GM21360 (cell line): Measurements from ENCODE around the gene OSGIN1.

ENCODE experiments used
- ATAC-seq: cut with Tn5 transposase; IDR thresholded peaks from one replicate; pipeline ENCODE4 v1.9.1; 2021; ENCODE audit warnings: mild to moderate bottlenecking, moderate library complexity; ENCODE audit not compliant: unreplicated experiment

The OSGIN1 gene

DNA sequence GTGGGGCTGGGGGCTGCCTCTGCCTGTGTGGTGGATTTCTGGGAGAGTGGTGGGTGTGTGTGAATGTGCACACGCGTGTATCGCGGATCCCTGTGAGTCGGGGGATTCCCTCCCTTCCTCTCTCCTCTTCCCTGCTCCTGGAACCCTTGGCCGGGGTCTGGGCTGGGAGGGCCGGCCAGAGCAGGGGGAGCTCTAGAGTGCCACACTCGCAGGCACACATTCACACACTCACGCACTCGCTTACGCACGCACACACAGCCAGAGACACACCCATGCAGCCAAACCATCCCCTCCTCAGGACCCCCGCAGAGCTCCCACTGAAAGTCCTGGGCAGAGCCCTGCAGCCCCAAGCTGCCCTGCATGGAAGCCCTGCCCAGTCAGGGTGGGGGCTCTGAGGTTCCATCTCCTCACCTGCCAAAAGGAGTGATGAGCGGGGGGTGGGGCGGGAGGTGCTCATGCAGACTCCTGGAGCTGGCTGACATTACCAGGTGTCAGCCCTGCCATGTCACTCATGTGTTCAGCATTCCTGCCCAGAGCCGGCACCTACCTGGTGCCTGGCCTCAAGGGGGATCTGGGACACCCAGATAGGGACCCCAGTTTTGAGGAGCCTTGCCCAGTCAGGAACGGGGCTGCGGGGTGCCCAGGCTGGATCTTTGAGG is 16.9 kb downstream of the OSGIN1 start:
- no peak for ATAC-seq

DNA sequence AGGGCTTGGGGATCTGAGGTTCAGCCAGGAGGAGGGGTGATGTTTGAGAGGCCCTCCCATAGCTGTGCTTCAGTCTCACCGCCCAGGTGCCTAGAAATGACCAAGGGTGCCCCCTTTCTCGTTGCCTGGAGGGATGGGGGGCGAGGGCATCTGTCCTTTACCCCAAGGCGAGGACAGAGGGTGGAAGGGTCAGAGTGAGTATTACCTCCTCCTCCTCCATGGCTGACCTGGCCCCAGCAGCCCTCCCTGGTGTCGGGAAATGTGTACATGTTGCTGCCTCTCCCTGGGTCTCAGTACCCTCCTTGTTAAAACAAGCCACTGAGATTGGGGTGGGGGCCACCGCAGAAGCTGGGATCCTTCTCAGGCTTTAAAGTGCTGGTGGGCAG is 17.4 kb downstream of the OSGIN1 start:
- no peak for ATAC-seq

DNA sequence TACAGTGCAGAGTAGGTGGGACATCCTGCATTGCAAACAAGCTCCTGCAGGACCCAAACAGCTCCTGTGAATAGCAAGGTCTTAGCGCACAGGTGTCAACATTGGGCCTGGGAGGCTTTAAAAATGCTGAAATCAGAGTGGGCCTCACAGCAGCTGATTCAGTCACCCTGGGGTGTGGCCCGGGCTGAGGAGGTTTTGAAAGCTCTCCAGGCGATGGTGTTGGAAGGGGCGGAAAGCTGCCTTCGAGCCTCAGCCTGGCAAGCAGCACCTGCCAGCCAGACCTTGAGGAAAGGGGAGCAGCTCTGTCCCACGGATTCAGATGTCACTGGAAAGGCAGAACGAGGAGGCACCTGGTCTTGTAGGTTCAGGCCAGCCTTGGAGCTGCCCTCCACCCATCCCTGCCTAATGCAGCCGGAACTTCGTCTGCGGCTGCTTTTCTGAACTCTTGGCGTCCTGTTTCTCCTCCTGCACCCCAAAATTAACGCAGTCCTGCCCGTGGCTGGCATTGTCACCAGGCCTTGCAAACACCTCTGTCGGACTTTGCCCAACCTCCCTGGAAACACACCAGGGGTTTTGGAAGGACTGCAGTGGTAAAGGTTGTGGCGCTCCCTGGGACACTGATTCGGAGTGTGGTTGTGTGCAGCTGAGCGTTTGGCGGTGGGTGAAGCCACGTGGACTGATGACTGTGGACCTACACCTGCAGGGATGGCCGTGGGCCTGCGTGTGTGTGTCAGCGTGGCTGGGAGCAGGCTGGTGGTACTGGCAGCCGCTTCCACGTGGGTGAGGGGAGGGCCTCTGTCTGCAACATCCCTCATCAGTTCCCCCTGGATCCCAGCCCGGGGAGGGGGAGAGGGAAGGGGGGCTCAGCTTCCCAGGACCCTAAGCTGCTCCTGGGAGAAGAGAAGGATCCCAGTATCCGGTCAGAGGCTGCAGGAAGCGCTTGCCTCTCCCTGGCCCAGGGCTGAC is 18.4 kb downstream of the OSGIN1 start:
- no peak for ATAC-seq

DNA sequence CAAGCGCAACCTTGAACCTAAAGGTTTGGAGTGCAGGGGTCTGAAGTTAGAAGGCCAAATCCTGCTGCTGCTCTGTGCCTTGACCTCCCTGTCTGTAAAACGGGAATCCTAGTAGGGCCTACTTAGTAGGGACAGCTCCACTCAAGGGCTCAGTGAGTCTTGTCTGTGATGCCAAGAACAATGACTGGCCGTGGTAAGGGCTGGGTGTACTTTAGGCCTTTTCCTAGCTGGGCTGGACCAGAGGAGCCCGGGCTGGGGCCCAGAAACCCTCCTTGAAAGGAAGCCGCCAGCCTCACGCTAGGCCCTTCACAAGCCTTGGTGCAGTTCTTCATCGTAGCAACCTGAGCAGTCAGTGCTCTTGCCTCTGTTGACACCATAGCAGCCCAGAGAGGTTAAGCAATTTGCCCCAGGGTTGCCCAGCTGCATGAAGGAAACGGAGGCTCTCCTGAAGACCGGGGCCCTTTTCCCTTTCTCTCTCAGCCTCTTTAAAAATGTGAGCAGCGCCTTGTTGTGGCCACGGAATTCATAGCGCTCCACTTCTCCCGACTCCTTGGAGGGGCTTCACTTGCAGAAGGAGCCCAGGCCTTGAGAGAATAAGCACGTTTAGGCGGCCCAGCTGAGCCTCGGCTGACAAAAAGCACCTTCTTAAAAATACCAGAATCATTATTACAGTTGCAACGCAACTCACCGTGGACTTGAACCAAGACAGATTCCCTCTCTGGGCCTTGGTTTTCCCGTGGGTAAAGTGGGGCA is 19.4 kb downstream of the OSGIN1 start:
- no peak for ATAC-seq

- no peak for ATAC-seq
Measured at GRCh38 chr16:83973077-83973476, 20.0 kb downstream of the OSGIN1 start.

GRCh38 chr16:83973581-83974385 is 20.7 kb downstream of the OSGIN1 start:
- ATAC-seq: no peak

DNA sequence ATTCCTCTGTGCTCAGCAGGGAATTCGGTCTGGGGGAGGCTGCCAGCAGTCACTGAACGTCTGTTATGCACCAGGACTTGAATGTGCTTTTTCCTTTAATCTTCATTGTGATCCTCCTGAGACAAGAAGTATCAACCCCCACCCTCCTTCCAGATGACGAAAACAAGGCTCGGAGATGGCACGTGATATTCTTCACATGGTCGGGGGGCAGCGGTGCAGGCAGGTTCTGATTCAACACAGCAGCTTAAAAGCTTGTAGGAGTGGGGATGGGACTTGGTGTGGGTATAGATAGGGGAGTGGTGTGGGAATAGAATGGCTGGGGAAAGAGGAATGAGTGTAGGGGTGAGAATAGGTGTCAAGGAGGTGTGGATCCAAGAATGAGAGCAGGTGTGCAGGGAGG is 21.4 kb downstream of the OSGIN1 start:
- ATAC-seq: no peak

- no peak for ATAC-seq
Measured at GRCh38 chr16:83975590-83976260, 22.7 kb downstream of the OSGIN1 start.

DNA sequence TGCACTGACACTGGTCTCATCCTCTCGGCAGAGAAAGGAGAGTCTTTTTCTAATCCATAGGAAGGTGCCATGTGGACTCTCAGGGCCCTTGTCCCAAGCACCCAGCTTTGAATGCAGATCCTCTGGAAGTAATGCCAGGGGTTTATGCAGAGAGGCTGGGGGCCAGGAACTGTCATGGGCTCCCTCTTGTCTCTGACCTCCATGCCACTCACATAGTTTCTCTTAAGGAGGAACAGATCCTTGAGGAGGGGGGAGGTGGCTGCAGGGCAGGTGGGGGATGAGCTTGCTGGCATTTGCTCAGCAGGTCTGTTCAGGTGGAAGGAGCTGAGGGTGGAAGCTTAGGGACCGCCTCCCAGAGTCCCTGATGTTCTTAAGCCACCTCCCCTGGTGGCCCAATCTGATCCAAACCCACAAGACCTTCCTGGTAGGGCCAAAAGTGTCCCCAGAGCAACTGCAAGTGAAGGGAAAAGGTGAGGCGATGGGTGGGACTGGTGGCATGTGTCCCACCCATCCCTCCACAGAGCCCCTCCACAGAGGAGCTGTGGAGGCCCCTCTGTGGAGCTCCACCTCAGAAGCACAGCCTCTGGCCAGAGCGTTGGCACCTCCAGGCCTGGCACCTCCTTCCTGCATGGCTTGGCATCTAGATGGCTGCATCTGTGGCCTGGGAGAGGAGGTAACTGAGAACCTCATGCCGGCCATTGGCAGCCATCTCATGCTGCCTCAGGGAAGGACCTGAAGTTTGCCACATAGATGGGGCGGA is 24.2 kb downstream of the OSGIN1 start:
- no peak for ATAC-seq

DNA sequence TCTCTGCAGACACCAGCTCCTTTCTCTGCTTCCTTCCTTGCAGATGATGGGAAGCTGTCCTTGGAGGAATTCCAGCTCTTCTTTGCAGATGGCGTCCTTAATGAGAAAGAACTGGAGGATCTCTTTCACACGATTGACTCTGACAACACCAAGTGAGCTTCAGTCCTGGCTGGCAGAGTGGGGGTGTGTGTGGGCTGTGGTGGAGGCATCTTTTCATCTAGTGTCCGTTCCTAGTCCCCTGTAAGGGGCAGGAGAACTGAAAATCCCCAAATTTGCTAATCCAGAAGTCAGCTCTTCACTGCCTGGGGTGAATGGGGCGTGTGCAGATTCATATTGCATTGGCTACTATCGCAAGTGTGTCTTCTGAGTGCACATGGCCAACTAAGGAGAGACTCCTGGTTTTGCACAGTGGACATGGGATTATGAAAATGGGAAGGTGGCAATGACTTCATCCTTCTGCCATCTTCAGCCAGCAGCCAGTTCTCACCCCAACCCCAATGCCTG is 25.4 kb downstream of the OSGIN1 start:
- no peak for ATAC-seq

- no peak for ATAC-seq
Measured at GRCh38 chr16:83979441-83979840, 26.4 kb downstream of the OSGIN1 start.

GRCh38 chr16:83980794-83981193 is 27.8 kb downstream of the OSGIN1 start:
- ATAC-seq: no peak

- ATAC-seq: no peak
Measured at GRCh38 chr16:83981799-83982198, 28.8 kb downstream of the OSGIN1 start.

DNA sequence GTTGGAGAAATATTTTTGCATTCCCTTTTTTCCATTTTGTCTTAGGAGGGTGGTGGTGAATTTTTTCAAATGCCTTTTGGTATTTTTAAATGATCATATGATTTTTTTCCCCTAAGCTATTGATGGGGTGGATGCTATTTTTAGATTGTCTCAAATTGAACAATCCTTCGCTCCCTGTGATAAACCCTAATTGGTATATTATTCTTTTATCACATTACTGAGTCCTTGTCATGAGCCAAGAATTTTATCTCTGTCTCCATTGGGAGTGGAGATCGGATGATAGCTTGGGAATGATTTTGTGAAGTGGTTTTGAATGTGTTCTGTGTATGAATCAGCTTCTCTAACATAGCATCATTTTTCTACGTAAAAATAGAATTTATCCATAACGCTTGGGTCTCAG is 30.5 kb downstream of the OSGIN1 start:
- ATAC-seq: no peak

- ATAC-seq: no peak
Measured at GRCh38 chr16:83989300-83989699, 36.3 kb downstream of the OSGIN1 start.

GRCh38 chr16:83990492-83990891 is 37.5 kb downstream of the OSGIN1 start:
- no peak for ATAC-seq

GRCh38 chr16:83992624-83993023 is 39.6 kb downstream of the OSGIN1 start:
- no peak for ATAC-seq

GRCh38 chr16:83994087-83994486 is 41.0 kb downstream of the OSGIN1 start:
- ATAC-seq: no peak

DNA sequence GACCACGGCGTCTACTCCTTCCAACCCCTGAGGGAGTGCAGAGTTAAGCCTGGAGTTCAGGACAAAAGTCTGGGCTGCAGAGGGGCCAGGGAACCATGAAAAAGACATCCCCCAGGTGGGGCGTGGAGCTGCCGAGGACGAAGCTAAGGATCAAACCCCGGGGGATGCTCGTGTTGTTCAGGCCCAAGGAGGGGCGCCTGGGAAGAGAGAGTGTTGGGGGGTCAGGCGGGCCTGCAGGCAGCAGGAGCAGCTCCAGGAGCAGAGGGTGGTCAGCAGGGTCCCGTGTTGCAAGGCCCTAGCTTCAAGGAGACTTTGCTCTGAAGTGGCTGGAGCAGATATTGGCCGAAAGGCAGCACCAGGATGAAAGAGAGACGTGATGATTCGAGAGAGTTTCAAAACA is 41.7 kb downstream of the OSGIN1 start:
- ATAC-seq: no peak
